SK-N-SH (cell line): ENCODE data around the gene PLAGL2. TPM values are rescaled to one million over a fixed set of nuclear protein-coding genes. Genes with fewer than 3 reads are reported as not detected.
A peak's percentile ranks its signal among the peaks of the same experiment; 100 is the strongest.

ENCODE experiments used
- CTCF ChIA-PET: fragments of 300-600, 350-600 bp; formaldehyde crosslinking; extraction: SDS; loops from one replicate; lab custom pipeline; 2021; lab: Yijun Ruan, JAX
- POLR2A ChIA-PET: fragments of 350-600 bp; sonication (Branson Sonifier 250); formaldehyde crosslinking; extraction: SDS; loops from one replicate; lab custom pipeline; 2020; ENCODE audit warnings: antibody characterized with exemption, inconsistent platforms; lab: Yijun Ruan, JAX
- DNase-seq: peaks from one replicate; pipeline ENCODE4 v3.0.0; 2012
- H2AFZ ChIP-seq: fragments of 200-600 bp; sonication (generic); 2 replicates; pipeline ENCODE4 v1.8.1; 2016; ENCODE audit warnings: antibody characterized with exemption, mild to moderate bottlenecking, low read depth
- H3F3A ChIP-seq: fragments of 200-600 bp; sonication (generic); replicated peaks from 2 replicates; pipeline ENCODE3; 2016; ENCODE audit warnings: antibody characterized with exemption, mild to moderate bottlenecking; ENCODE audit not compliant: insufficient read depth
- H3K27ac ChIP-seq, 2 experiments: fragments of 200-500 bp in 1 of 2; fragments of 200-600 bp in 1 of 2; sonication (Bioruptor generic) in 1 of 2; sonication (generic), shearing (Covaris generic) in 1 of 2; 2 replicates each; pipeline versions ENCODE4 v1.5.1 to v1.6.1; 2014 to 2016; ENCODE audit warnings: low read depth in 2 of 2, inconsistent platforms in 1 of 2, low read length in 1 of 2, mild to moderate bottlenecking in 1 of 2, mixed read lengths in 1 of 2
- H3K27me3 ChIP-seq: fragments of 200-600 bp; sonication (generic), shearing (Covaris generic); 2 replicates; pipeline ENCODE4 v1.6.1; 2016; ENCODE audit warnings: mixed run types; ENCODE audit not compliant: insufficient read depth
- H3K36me3 ChIP-seq, 2 experiments: fragments of 200-500 bp in 1 of 2; fragments of 200-600 bp in 1 of 2; sonication (Bioruptor generic) in 1 of 2; sonication (generic) in 1 of 2; replicated peaks in 1 of 2; 2 replicates each; pipeline versions ENCODE3 to v1.5.1; 2014 to 2016; ENCODE audit warnings: low read length in 1 of 2, mild to moderate bottlenecking in 1 of 2; ENCODE audit not compliant: insufficient read depth in 2 of 2, control insufficient read depth in 1 of 2
- H3K4me1 ChIP-seq, 2 experiments: fragments of 200-500 bp in 1 of 2; fragments of 200-600 bp in 1 of 2; sonication (Bioruptor generic) in 1 of 2; sonication (generic), shearing (Covaris generic) in 1 of 2; 2 replicates each; pipeline versions ENCODE4 v1.5.1 to v1.6.1; 2014 to 2016; ENCODE audit warnings: low read depth in 1 of 2, low read length in 1 of 2, mixed run types in 1 of 2; ENCODE audit not compliant: insufficient read depth in 2 of 2, control insufficient read depth in 1 of 2
- H3K4me2 ChIP-seq: fragments of 200-600 bp; sonication (generic), shearing (Covaris generic); 2 replicates; pipeline ENCODE4 v1.6.1; 2017; ENCODE audit warnings: mixed run types
- H3K4me3 ChIP-seq, 2 experiments: fragments of 200-500 bp in 1 of 2; fragments of 200-600 bp in 1 of 2; sonication (Bioruptor generic) in 1 of 2; sonication (generic), shearing (Covaris generic) in 1 of 2; 2 replicates each; pipeline versions ENCODE4 v1.5.1 to v1.8.1; 2014 to 2016; ENCODE audit warnings: low read depth in 2 of 2, inconsistent platforms in 1 of 2, low read length in 1 of 2, mild to moderate bottlenecking in 1 of 2, mixed read lengths in 1 of 2, moderate library complexity in 1 of 2
- H3K79me2 ChIP-seq: fragments of 200-600 bp; sonication (generic); 2 replicates; pipeline ENCODE4 v1.8.1; 2017; ENCODE audit warnings: mild to moderate bottlenecking; ENCODE audit not compliant: insufficient read depth
- H3K9ac ChIP-seq: fragments of 200-600 bp; sonication (generic); 2 replicates; pipeline ENCODE4 v1.6.1; 2017; ENCODE audit warnings: mixed run types
- H3K9me2 ChIP-seq: fragments of 200-600 bp; sonication (generic); 2 replicates; pipeline ENCODE4 v1.6.1; 2017; ENCODE audit warnings: mixed run types
- H3K9me3 ChIP-seq: fragments of 200-600 bp; sonication (generic); 2 replicates; pipeline ENCODE4 v1.6.1; 2017; ENCODE audit warnings: mixed run types, mild to moderate bottlenecking, moderate library complexity
- H4K20me1 ChIP-seq: fragments of 200-600 bp; sonication (generic); 2 replicates; pipeline ENCODE4 v1.6.1; 2017; ENCODE audit warnings: mild to moderate bottlenecking, mixed run types; ENCODE audit not compliant: insufficient read depth
- CTCF ChIP-seq: fragments of 200-600 bp; sonication (generic); IDR thresholded peaks from 2 replicates; pipeline ENCODE4 v1.6.1; 2017; ENCODE audit warnings: antibody characterized with exemption, mild to moderate bottlenecking, moderate library complexity
- EP300 ChIP-seq, 2 experiments: IDR thresholded peaks; 2 replicates each; pipeline versions ENCODE4 v1.4.0 to v1.6.1; 2012; ENCODE audit warnings: borderline replicate concordance in 1 of 2, low read depth in 1 of 2, low read length in 1 of 2
- GATA2 ChIP-seq: sonication (generic); formaldehyde crosslinking; IDR thresholded peaks from 2 replicates; pipeline ENCODE4 v1.5.0; 2020; ENCODE audit warnings: mild to moderate bottlenecking, missing genetic modification reagents
- MEF2A ChIP-seq: IDR thresholded peaks from 2 replicates; pipeline ENCODE4 v1.4.0; 2012; ENCODE audit warnings: low read depth, borderline replicate concordance
- NRF1 ChIP-seq: IDR thresholded peaks from 2 replicates; pipeline ENCODE4 v1.6.1; 2012; ENCODE audit warnings: low read depth, mild to moderate bottlenecking, low read length
- SIN3A ChIP-seq: IDR thresholded peaks from 2 replicates; pipeline ENCODE4 v1.6.1; 2012; ENCODE audit warnings: low read depth, mild to moderate bottlenecking, low read length, moderate library complexity, borderline replicate concordance
- TAF1 ChIP-seq: IDR thresholded peaks from 2 replicates; pipeline ENCODE4 v1.6.1; 2012; ENCODE audit warnings: low read depth, mild to moderate bottlenecking, low read length, moderate library complexity, borderline replicate concordance
- TCF12 ChIP-seq: IDR thresholded peaks from 2 replicates; pipeline ENCODE4 v1.4.0; 2012
- TEAD4 ChIP-seq: IDR thresholded peaks from 2 replicates; pipeline ENCODE4 v1.4.0; 2012; ENCODE audit warnings: mild to moderate bottlenecking, borderline replicate concordance; ENCODE audit not compliant: insufficient read depth
- USF2 ChIP-seq: fragments of 150-350 bp; IDR thresholded peaks from 2 replicates; pipeline ENCODE4 v1.6.1; 2017; ENCODE audit warnings: antibody characterized with exemption, low read length, low read depth, borderline replicate concordance
- YY1 ChIP-seq: IDR thresholded peaks from 2 replicates; pipeline ENCODE4 v1.4.0; 2012; ENCODE audit warnings: low read depth, mild to moderate bottlenecking
- WGBS: methylation state at CpG from one replicate; pipeline ENCODE4 v1.1.6; 2017; ENCODE audit warnings: low lambda C conversion rate; 5-methylcytosine and 5-hydroxymethylcytosine counted together
- polyA plus RNA-seq, 3 experiments: library from polyadenylated mRNA; depleted of rRNA; stranded (reverse); fragments of >200 nt; gene quantifications; 2 replicates each; pipeline ENCODE4 v1.2.3, GENCODE V29; 2012
- TF ChIP-seq, protein P1 (sequence below): IDR thresholded peaks from 2 replicates; pipeline ENCODE4 v1.4.0; 2012; ENCODE audit warnings: low read depth
- TF ChIP-seq, protein P2 (sequence below): IDR thresholded peaks from 2 replicates; pipeline ENCODE4 v1.6.1; 2012; ENCODE audit warnings: mild to moderate bottlenecking, low read depth, low read length, moderate library complexity

PLAGL2 gene
- polyA plus RNA-seq, 1 of the 3 experiments (the other 2 are of a cell fraction), result 4.0 TPM

- CTCF ChIA-PET, result interaction anchor here (0.7 to 1.4 kb wide), 2 partner anchors 9 to 305 kb away, joined by 4 read pairs; no protein-coding TSS in a partner anchor
- DNase-seq, result no peak
Measured at GRCh38 chr20:32205110-32205842, 2.3 kb downstream of the PLAGL2 start.

More at GRCh38 chr20:32205110-32205842, 2.3 kb downstream of the PLAGL2 start:
- Histone ChIP-seq H3K27me3 (no peaks in the 10 kb centered on the region), H3K27ac (peak overlapping the region in 1 of 2 experiments; percentile 22; a peak in 1 of 4 replicates), H3K4me2 (peak overlapping the region; percentile 92), H3K9me2 (no peaks in the 10 kb centered on the region), H3K4me1 (peaks cover 31 to 35% of the 10 kb centered on the region in 2 experiments; a peak in 3 of 4 replicates), H3K9me3 (no peaks in the 10 kb centered on the region), H2AFZ (no peak overlapping the region), H3K9ac (peak overlapping the region; percentile 82), H3K4me3 (peak overlapping the region in 1 of 2 experiments; percentile 88; a peak in 2 of 4 replicates), H3K79me2 (peaks cover 97% of the 10 kb centered on the region), H4K20me1 (peaks cover 35% of the 10 kb centered on the region), H3F3A (no peaks in the 10 kb centered on the region), H3K36me3 (peaks cover 13 to 40% of the 10 kb centered on the region in 2 experiments)
- 92% methylated on average over 5 of the region's 5 CpGs for WGBS
- POLR2A ChIA-PET, result no interaction called here
- TF ChIP-seq, protein P1, sequence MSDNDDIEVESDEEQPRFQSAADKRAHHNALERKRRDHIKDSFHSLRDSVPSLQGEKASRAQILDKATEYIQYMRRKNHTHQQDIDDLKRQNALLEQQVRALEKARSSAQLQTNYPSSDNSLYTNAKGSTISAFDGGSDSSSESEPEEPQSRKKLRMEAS, result no peak
- no peak for TF ChIP-seq USF2
- TF ChIP-seq EP300 (IDR thresholded peaks at IDR 0.05; ENCODE audit: borderline replicate concordance in 1 of 2, low read depth in 1 of 2, low read length in 1 of 2), result no peak
- no peak for TF ChIP-seq CTCF
- TF ChIP-seq, protein P2, sequence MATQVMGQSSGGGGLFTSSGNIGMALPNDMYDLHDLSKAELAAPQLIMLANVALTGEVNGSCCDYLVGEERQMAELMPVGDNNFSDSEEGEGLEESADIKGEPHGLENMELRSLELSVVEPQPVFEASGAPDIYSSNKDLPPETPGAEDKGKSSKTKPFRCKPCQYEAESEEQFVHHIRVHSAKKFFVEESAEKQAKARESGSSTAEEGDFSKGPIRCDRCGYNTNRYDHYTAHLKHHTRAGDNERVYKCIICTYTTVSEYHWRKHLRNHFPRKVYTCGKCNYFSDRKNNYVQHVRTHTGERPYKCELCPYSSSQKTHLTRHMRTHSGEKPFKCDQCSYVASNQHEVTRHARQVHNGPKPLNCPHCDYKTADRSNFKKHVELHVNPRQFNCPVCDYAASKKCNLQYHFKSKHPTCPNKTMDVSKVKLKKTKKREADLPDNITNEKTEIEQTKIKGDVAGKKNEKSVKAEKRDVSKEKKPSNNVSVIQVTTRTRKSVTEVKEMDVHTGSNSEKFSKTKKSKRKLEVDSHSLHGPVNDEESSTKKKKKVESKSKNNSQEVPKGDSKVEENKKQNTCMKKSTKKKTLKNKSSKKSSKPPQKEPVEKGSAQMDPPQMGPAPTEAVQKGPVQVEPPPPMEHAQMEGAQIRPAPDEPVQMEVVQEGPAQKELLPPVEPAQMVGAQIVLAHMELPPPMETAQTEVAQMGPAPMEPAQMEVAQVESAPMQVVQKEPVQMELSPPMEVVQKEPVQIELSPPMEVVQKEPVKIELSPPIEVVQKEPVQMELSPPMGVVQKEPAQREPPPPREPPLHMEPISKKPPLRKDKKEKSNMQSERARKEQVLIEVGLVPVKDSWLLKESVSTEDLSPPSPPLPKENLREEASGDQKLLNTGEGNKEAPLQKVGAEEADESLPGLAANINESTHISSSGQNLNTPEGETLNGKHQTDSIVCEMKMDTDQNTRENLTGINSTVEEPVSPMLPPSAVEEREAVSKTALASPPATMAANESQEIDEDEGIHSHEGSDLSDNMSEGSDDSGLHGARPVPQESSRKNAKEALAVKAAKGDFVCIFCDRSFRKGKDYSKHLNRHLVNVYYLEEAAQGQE, result no peak
- no peak for TF ChIP-seq MEF2A
- TF ChIP-seq TEAD4, result no peak
- no peak for TF ChIP-seq YY1
- TF ChIP-seq SIN3A, result no peak
- TF ChIP-seq GATA2, result no peak
- no peak for TF ChIP-seq TCF12
- no peak for TF ChIP-seq TAF1
- TF ChIP-seq NRF1, result no peak
